GM19324 (cell line): ENCODE measurements around the gene STN1.

Experiments used
- ATAC-seq: cut with Tn5 transposase; IDR thresholded peaks from one replicate; pipeline ENCODE4 v1.9.1; 2021; ENCODE audit warnings: mild to moderate bottlenecking, moderate library complexity; ENCODE audit not compliant: unreplicated experiment, low FRiP score

Gene STN1, protein sequence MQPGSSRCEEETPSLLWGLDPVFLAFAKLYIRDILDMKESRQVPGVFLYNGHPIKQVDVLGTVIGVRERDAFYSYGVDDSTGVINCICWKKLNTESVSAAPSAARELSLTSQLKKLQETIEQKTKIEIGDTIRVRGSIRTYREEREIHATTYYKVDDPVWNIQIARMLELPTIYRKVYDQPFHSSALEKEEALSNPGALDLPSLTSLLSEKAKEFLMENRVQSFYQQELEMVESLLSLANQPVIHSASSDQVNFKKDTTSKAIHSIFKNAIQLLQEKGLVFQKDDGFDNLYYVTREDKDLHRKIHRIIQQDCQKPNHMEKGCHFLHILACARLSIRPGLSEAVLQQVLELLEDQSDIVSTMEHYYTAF

DNA sequence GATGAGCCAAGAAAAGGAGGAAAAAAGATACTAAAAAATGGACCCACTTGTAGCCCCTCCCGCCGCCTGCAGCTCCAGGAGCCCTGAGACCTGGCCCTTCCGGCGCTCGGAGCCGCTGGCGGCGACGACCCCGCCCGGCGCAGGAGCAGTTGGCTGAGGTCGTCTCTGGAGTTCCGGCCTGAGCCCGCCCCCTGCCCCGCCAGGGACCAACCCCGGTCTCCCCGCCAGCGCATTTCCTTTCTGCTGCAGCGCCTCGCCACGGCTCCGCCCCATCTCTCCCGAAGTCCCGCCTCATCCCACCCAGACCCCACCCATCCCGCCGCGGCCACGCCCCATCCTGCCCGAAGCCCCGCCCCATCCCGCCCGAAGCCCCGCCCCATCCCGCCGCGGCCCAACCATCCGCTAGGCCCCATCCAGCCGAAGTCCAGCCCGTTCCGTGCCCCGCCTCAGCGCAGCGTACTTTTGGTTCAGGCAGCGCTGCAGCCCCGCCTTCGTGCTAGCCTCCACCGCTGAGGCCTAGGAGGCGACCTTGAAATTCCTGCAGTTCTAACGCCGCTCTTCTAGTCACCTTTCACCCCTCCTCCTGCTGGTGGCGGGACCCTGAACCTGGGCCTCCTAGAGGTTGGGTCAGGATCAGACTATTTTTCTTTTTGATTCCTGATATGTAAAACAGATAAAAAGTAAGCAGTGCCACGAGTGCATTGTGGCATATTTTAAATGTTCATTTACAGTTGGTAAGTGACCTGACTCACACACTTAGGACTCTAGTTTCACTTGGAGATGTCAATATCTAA, at the start of gene STN1:
STN1 (minus strand) TSS at position 132 of the 794 bp plus-strand sequence. CDS start 590 bp downstream, outside the sequence.
- peak; percentile 96 for ATAC-seq

DNA sequence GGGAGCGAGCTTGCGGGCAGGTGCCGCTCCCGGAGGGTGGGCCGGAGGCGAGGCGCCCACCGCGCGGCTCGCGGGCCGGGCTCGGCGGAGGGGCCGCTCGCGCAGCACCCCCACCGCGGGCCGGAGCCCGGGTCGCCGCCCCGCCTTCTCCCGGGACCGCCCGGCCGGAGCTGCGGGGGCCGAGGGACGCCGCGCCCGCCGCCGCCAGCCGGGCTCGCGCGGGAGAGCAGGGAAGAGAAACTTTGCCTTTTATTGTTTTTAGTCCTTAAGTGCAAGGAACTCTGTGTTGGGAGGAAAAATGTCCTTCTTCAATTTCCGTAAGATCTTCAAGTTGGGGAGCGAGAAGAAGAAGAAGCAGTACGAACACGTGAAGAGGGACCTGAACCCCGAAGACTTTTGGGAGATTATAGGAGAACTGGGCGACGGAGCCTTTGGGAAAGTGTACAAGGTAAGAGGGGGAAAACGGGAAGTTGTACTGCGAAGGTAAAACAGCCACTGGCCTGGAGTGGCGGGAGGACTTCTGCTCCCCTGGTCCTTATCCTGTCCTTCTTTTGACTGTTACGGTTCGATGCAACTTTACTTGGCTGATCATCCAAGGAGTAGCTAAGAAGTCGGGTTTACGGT, 49.6 kb upstream of the STN1 start:
- ATAC-seq: peak; percentile 55

DNA sequence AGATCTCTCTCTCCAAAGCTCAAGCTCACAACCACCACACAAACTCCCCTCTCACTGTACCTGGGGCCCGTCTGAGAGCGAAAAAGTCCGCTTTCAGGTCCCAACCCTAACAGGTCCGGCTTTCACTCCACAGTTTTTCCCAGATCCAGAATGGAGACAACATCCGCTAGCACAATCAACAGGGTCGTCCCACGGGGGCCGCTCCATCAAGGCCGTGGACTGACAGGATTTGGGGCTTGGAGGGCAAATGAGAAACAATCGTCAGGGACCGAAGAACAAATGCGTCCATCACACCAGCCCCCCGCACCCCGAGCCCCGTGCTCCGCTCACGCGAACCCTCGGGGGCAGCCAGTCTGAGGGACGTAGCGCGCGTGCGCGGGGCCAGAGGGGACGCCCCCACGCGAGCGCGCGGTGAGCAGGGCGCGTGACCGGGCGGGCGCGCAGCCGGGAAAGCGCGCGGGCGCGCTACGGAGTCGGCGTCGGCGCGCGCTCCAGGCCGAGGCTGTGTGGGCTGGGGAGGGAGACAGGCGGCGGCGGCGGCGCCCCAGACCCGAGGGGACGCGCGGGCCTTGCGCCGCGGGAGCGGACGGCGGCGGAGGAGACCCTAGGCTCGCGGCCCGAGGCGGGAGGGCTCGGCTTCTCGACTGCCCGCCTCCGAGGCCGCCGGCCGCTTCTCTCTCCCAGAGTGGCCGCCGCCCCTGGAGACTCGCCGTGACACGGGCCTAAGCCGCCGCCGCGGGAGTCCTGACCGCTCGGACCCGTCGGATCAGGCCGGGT, 48.9 kb upstream of the STN1 start, which contains the start of gene SLK:
SLK (plus strand) TSS at position 470 of the 777 bp plus-strand sequence. CDS start 606 bp downstream, outside the sequence.
- ATAC-seq: peak; percentile 86

DNA sequence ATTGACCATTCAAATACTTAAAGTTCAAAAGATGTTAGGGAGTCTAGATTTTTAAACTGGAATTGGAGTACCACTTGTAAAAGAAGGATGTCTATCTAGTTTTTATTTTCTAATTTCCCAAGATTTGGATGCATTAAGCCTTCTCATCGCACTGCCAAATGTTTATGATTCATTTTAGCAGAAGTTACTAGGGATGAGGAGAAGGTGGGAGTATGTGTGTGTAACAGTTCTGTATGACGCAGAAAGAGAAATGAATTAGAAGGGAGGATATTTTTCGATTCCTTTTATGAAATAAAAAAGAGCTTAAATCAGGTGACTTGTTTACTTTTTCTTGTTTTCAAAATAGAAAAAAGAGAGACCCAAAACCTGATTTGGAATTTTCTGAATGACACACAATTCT, 42.1 kb upstream of the STN1 start:
- no peak for ATAC-seq

DNA sequence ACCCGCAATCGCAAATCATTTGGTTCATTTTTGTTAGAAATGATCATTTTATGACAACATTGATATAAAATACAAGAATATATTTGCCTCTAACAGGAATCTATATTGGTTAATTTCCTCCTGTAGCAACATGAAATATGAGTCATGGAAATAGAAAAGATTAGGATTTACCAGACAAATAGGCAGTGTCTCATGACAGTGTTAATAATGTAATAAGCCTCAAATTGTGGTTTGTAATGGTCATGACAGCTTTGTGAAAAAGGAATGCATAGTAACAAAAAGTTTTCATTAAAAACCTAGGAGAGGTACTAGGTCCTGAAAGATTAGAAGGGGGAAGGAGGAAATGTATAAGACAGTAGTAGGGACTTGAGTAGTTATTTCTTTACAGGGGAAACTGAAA, 41.0 kb upstream of the STN1 start:
- no peak for ATAC-seq

DNA sequence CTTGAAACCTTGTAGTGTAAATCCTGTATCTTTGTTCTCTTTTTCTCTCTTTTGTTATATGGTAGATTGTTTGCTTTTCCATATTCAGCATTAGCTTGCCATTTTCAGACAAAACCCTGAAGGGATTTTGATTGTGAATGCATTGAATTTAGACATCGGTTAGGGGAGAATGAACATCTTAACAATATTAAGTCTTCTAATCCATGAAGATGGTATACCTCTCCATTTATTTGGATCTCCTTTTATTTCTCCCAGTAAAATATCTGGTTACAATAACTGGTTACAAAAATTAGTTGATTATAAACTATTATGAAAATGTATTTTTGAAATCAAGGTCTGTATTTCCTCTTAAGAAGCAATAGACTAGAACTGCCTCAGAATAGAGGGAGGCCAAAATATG, 36.6 kb upstream of the STN1 start:
- ATAC-seq: no peak

DNA sequence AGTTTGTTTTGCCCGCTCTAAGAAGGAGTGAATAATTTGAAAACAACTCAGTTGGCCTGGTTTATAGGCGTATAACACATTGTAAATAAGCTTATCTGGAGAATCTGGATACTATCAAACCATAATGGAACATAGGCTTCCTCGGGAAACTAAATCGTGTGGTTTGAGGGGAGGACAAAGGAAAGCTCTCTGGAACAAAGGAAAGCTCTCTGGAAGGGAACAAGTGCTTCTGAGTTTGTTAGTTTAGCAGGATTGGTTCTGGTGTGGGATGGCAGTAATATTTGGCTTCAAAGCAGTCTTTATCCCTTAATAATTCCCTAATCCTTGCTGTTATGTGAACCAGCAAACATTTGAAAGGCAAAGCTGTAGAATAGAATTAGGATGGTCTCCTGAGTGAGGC, 34.0 kb upstream of the STN1 start:
- no peak for ATAC-seq

DNA sequence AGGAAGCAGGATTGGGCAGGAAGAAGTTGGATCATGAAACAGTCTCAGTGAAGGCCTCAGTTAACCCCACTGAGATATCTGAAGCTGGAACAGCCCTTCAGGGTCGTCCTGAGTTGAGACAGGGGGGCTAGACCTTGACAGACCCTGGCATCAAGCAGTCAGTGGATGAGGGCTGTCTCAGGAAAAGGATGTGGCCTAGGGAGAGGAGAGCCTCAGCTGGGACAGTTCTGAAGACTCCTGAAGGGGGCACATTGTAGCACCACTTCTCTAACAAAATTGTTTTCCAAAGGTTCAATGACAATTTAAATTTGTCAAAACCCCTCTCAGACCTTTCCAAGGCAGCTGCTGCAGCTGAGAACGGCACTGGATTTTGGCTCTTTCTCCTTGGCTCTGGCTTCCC, 33.2 kb upstream of the STN1 start:
- ATAC-seq: no peak

DNA sequence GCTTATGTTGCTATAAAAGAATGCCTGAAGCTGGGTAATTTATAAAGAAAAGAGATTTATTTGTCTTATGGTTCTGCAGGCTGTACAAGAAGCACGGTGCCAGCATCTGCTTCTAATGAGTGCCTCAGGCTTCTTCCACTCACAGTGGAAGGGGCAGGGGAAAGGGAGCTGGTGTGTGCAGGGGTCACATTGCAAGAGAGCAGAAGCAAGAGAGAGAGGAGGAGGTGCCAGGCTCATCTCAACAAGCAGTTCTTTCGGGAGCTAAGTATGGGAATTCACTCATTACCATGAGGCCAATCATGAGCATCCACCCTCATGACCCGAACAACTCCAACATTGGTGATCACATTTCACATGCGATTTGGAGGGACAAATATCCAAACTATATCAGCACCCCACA, 31.7 kb upstream of the STN1 start:
- no peak for ATAC-seq

DNA sequence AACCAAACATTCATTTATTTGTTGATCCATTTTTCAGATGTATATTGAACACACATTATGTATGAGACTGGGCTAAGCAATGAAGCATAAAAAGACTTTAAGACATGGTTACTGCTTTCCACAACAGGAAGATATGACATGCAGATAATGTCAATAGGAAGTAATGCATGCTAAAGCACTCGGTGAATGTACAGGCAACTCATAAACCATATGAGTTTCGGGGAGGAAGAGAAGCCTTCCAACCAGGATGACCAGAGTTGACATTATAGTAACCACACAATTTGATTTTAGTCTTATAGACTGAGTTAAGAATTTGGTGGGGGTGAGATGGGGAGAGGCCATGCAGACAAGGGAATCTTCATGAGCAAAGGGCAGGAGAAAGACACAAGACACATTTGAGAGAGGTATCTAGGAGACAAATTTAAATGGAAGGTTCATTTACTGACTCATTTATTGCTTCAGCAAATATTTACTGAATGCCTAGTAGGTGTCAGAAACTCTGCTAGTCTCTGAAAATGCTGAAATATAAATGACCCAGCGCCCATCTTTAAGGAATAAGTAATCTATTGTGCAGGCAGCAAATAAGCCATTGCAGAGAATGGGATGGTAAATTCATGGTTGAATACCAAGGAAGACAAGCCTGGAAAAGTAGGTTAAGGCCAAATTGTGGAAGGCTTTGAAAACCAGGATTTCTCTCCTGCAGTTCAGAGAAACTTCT, 30.0 kb upstream of the STN1 start:
- ATAC-seq: no peak

DNA sequence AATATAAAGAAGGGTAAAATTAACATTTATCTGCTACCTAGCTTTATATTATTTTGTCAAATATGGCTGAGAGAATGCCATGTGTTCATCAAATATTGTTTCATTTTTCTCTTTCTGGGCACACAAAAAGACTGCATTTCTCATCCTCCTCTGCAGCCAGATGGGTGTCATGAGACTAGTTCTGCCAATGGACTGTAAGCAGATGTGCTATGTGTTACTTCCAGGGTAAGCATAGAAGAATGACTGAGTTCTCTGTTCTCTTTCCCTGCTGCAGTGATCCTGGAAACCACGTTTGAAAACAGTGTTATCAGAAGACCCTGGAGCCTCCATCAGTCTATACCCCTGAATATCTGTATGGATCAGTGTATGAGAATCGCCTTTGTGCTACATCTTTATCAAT, 24.9 kb upstream of the STN1 start:
- ATAC-seq: no peak

DNA sequence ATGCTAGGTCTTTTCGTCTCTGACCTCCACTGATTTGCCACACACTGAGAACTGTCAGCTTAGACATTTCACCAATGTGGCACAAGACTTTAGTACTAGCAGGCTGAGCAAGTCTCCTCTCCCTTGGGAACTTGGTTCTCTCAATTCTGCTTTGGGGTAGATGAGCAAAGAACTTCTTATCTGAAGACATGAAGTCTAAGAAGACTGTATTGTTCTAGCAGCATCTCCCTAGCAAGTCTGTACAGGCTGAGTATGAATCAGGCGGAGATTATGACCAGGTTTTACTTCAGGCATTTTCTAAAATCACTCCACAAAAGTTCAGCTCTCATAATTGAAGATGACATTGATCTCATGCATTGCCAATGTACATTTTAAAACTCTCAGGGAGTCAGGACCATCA, 23.8 kb upstream of the STN1 start:
- ATAC-seq: no peak

DNA sequence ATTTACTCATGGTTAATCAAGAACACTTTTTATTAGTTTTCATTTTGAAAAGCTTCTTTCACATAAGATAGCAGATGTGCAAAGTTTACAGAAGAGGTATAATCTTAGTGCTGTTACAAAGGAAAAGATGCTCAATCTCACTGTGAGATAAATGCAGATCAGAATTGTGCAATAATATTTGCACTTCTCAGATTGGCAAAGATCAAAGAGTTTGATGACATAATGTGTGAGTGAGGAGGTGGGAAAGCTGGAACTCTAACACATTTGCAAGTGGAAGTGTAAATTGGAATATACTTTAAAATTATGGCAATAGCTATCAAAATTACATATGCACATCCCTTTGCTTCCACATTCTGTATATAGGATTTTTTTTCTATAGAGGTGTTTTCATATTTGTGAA, 21.5 kb upstream of the STN1 start:
- ATAC-seq: no peak

DNA sequence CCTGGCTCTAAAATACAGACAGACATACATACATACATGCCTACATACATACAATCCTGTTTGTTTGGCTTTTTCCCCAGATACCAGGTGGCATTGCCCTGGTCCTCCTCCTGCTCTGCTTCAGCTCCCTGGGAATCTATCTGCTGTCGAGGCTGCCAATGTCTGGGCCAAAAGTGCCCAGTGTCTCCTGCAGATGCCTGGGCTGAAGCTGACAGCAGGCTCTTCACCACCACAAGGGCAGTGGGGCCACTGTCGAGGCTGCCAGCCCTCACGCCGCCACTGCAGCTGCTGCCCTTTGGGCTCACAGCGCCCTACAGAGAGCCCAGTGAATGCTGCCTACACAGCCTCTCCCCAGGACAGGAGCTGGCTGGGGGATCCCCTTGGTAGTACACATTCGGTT, 18.0 kb upstream of the STN1 start:
- ATAC-seq: no peak

DNA sequence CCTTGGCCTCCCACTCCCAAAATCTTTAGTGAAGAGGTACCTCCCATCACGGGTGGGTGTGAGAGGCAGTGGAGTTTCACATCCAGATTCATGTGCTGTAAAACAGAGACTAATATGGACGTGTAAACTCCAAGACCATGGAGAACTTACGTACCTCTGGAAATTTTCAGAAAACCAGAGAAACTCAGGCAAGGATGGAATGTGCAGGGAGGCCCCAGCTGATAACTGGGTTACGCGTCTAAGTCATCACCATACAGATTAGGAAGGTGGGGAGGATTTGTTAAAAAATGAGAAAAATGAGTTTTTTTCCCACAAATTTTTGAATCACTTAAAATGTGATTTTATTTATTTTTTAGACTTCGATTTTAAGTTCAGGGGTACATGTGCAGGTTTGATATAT, 16.3 kb upstream of the STN1 start:
- ATAC-seq: no peak

DNA sequence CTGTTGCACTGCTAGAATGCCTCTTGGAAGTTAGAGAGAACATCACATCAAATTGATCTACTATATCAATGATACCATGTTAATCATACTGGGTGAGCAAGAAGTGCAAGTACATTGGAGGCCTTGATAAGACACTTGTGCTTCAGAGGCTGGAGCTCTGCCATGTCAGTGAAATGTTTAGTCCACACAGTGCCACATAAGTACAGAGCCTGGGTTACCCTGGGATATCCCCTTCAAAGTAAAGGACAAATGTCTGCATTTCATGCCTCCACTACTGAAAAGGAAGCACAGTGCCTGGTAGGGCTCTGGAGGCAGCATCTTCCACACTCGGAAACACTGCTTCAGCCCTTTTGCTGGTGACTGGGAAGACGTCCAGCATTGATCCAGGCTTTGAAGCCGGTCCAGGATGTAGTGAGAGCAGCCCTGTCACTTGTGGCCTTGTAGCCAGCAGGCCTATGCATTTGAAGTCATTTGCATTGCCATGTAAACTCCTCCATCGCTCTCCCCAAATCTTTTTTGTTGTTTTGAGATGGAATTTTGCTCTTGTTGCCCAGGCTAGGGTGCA, 15.7 kb upstream of the STN1 start:
- no peak for ATAC-seq

DNA sequence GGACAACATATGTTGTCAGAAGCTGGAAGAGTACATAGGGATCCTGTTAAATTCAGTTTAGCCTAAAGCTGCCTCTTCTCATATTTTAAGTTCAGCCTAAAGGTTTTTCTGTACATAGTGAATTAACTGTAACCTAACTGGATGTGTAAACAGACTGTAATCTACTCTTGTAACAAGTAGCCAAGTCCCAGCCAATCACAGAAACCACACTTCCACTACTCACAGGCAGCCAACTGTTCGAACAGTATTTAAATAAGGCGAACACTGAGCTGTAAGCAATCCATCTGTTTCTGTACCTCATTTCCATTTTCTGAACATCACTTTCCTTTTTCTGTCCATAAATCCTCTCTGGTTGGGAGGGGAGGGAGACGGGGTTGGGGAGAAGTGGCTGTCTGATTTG, 15.0 kb upstream of the STN1 start:
- ATAC-seq: no peak

DNA sequence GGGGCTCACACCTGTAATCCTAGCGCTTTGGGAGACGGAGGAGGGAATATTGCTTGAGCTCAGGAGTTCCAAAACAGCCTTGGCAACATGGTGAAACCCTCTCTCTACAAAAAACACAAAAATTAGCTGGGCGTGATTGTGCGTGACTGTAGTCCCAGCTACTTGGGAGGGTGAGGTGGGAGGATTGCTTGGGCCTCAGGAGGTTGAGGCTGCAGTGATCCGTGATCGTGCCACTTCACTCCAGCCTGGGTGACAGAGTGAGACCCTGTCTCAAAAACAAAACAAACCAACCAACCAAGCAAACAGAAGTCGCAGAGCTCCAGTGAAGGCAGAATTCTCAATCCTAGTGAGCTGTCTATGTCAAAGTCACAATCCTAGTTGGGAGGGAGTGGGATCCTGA, 14.3 kb upstream of the STN1 start:
- no peak for ATAC-seq

DNA sequence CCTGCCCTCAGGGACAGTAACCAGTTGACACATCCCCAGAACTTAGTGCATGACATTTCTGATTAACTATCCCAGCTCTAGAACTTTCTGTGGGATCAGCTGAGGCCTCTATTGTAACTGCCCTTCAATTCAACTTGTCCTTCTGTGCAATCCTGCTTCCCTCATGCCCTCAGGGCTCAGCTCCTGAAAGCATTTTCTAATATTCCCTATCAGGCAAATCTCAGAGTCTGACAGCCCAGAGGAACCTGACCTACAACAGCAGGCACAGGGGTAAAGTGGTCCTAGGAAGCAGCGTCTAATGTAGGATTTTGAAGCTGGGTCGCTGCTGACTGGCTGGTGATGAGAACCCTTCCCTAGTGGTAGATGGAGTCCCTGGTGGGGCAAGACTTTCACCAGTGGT, 13.6 kb upstream of the STN1 start:
- no peak for ATAC-seq

DNA sequence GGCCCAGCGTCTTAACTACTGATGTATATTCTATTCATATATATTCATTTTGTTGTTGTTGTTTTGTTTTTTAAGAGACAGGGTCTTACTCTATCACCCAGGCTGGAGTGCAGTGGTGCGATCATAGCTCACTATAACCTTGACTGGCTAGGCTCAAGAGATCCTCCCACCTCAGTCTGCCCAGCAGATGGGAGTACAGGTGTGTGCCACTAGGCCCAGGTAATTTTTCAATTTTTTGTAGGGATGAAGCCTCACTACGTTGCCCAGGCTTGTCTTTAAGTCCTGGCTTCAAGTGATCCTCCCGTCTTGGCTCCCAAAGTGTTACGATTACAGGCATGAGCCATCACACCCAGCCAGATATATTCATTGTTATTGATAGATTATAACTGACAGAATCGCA, 12.9 kb upstream of the STN1 start:
- ATAC-seq: no peak
